B cell (primary cell): ENCODE results near the gene IGLL5. TPM values are rescaled to one million over a fixed set of nuclear protein-coding genes. Genes with fewer than 3 reads are reported as not detected.

Source experiments
- ATAC-seq: fragments of 200-7000 bp; cut with Tn5 transposase; one replicate; pipeline ENCODE4 v1.10.0; 2021; ENCODE audit warnings: low read depth, mild to moderate bottlenecking, moderate number of reproducible peaks, moderate library complexity
- CTCF ChIA-PET: fragments of 350-600 bp; sonication (Branson Sonifier 250); formaldehyde crosslinking; loops from one replicate; lab custom pipeline; 2021; ENCODE audit warnings: antibody characterized with exemption, inconsistent platforms; lab: Charles Lee
- POLR2A ChIA-PET: fragments of 350-600 bp; sonication (Branson Sonifier 250); formaldehyde crosslinking; loops from one replicate; lab custom pipeline; 2021; ENCODE audit warnings: antibody characterized with exemption; lab: Charles Lee
- DNase-seq: peaks from one replicate; pipeline ENCODE4 v3.0.0; 2013
- H2AFZ ChIP-seq: 2 replicates; pipeline ENCODE4 v1.6.1; 2012; ENCODE audit warnings: mild to moderate bottlenecking, low read depth, low read length; ENCODE audit not compliant: insufficient read depth, poor library complexity, severe bottlenecking
- H3K27ac ChIP-seq, 2 donors: 1 replicate in 1 of 2; 2 replicates in 1 of 2; pipeline ENCODE4 v1.5.1; 2012 to 2013; ENCODE audit warnings: low read length in 2 of 2, mild to moderate bottlenecking in 2 of 2, moderate library complexity in 1 of 2
- H3K27me3 ChIP-seq, 4 experiments: fragments of 200-600 bp in 1 of 4; sonication (generic) in 1 of 4; replicated peaks in 1 of 4; 1 replicate in 2 of 4; 2 replicates in 2 of 4; pipeline versions ENCODE4 v1.6.1 to v1.7.0; 2013 to 2016; ENCODE audit warnings: low read length in 3 of 4, mild to moderate bottlenecking in 2 of 4, mixed read lengths in 1 of 4, moderate library complexity in 1 of 4; ENCODE audit not compliant: insufficient read depth in 4 of 4, control insufficient read depth in 3 of 4; ENCODE audit errors: control extremely low read depth in 1 of 4
- H3K36me3 ChIP-seq, 2 experiments: replicated peaks in 1 of 2; 1 replicate in 1 of 2; 2 replicates in 1 of 2; pipeline versions ENCODE4 v1.6.1 to v1.7.1; 2013; ENCODE audit warnings: low read length in 1 of 2; ENCODE audit not compliant: insufficient read depth in 2 of 2, control insufficient read depth in 1 of 2; ENCODE audit errors: control extremely low read depth in 1 of 2, extremely low read depth in 1 of 2
- H3K4me1 ChIP-seq, 2 donors: fragments of 200-600 bp in 1 of 2; sonication (generic) in 1 of 2; 1 replicate in 1 of 2; 2 replicates in 1 of 2; pipeline versions ENCODE4 v1.5.1 to v1.6.1; 2013 to 2017; ENCODE audit warnings: low read length in 2 of 2; ENCODE audit not compliant: control insufficient read depth in 2 of 2, insufficient read depth in 2 of 2
- H3K4me2 ChIP-seq: replicated peaks from 2 replicates; pipeline ENCODE3; 2012; ENCODE audit warnings: mild to moderate bottlenecking, low read depth, low read length; ENCODE audit not compliant: poor library complexity, severe bottlenecking
- H3K4me3 ChIP-seq, 5 experiments: fragments of 200-600 bp in 1 of 5; sonication (generic) in 1 of 5; 1 replicate in 3 of 5; 2 replicates in 2 of 5; pipeline versions ENCODE4 v1.5.1 to v1.7.0; 2011 to 2016; ENCODE audit warnings: low read length in 4 of 5, mild to moderate bottlenecking in 4 of 5, low read depth in 2 of 5, control low read depth in 1 of 5, moderate library complexity in 1 of 5; ENCODE audit not compliant: insufficient read depth in 1 of 5; ENCODE audit errors: control extremely low read depth in 1 of 5, extremely low read depth in 1 of 5
- H3K79me2 ChIP-seq: fragments of 200-600 bp; sonication (generic); one replicate; pipeline ENCODE4 v1.6.0; 2016; ENCODE audit warnings: low read length; ENCODE audit not compliant: control insufficient read depth, insufficient read depth
- H3K9ac ChIP-seq: fragments of 200-600 bp; sonication (generic); 2 replicates; pipeline ENCODE4 v1.6.1; 2017; ENCODE audit warnings: mild to moderate bottlenecking, low read length, moderate library complexity
- H3K9me3 ChIP-seq, 3 donors: one replicate each; pipeline versions ENCODE4 v1.6.1 to v1.7.1; 2013; ENCODE audit warnings: low read length in 2 of 3; ENCODE audit not compliant: control insufficient read depth in 2 of 3, insufficient read depth in 1 of 3; ENCODE audit errors: control extremely low read depth in 1 of 3
- H4K20me1 ChIP-seq: 2 replicates; pipeline ENCODE4 v1.6.0; 2012; ENCODE audit warnings: mild to moderate bottlenecking, low read length; ENCODE audit not compliant: insufficient read depth, control insufficient read depth, poor library complexity, severe bottlenecking
- H3K27ac Mint-ChIP-seq: one replicate; pipeline ENCODE4 v1.8.0; 2021; ENCODE audit warnings: mixed read lengths
- H3K27me3 Mint-ChIP-seq: one replicate; pipeline ENCODE4 v1.8.0; 2021; ENCODE audit warnings: mixed read lengths
- H3K4me1 Mint-ChIP-seq: one replicate; pipeline ENCODE4 v1.8.0; 2021; ENCODE audit warnings: mixed read lengths
- H3K4me3 Mint-ChIP-seq: one replicate; pipeline ENCODE4 v1.8.0; 2021; ENCODE audit warnings: mixed read lengths
- H3K9me3 Mint-ChIP-seq: one replicate; pipeline ENCODE4 v1.8.0; 2022; ENCODE audit warnings: mixed read lengths; ENCODE audit not compliant: insufficient read depth
- CTCF ChIP-seq: fragments of 200-600 bp; IDR thresholded peaks from one replicate; pipeline ENCODE4 v1.8.0; 2022; ENCODE audit warnings: antibody characterized with exemption, mild to moderate bottlenecking
- WGBS: methylation state at CpG from one replicate; pipeline ENCODE4 v1.1.5; 2013; ENCODE audit warnings: missing lambda C conversion rate; ENCODE audit not compliant: insufficient coverage; 5-methylcytosine and 5-hydroxymethylcytosine counted together
- intact Hi-C: fragments of 100-400 bp; cut with micrococcal nuclease; formaldehyde crosslinking; loops from one replicate; pipeline ENCODE4 v1.10.0; 2022
- polyA plus RNA-seq: library from polyadenylated mRNA; depleted of rRNA; stranded (reverse); fragments of >200 nt; gene quantifications from 2 replicates; pipeline ENCODE4 v1.2.3, GENCODE V29; 2012
- total RNA-seq, 2 donors: library from RNA; stranded (reverse); fragments of 120-200 nt in 1 of 2; gene quantifications; 1 replicate in 1 of 2; 2 replicates in 1 of 2; pipeline versions ENCODE4 v1.2.3 to v1.2.4, GENCODE V29; 2013 to 2022

IGLL5 gene
- total and polyA plus RNA-seq, 2 donors (not counting 1 experiment from before 2014, with no cell fraction given) = 39.8 to 365 TPM

- POLR2A ChIA-PET = interaction anchor here (1.0 to 2.5 kb wide), 2 partner anchors 26 to 33 kb away, joined by 6 to 10 read pairs; no protein-coding TSS in a partner anchor
Measured at GRCh38 chr22:22882033-22882717, 5.4 kb upstream of the IGLL5 start.

More at GRCh38 chr22:22882033-22882717, 5.4 kb upstream of the IGLL5 start:
- ATAC-seq (no peak), DNase-seq (peak; percentile 46)
- no peak overlapping the region for H3K9ac ChIP-seq
- intact Hi-C loops = loop anchor here (5.0 kb wide), 1 partner anchor 460 kb away; no protein-coding TSS in a partner anchor
- Mint-ChIP-seq H3K9me3 (no peaks in the 10 kb centered on the region), H3K4me1 (peaks cover 95% of the 10 kb centered on the region), H3K27me3 (peaks cover 2% of the 10 kb centered on the region), H3K4me3 (peak overlapping the region; percentile 56), H3K27ac (peak overlapping the region; percentile 53)
- peaks cover 0 to 78% (median 1%) of the 10 kb centered on the region in 3 donors for H3K9me3 ChIP-seq
- H3K27me3 ChIP-seq = peaks cover 0 to 6% (median 0%) of the 10 kb centered on the region in 4 experiments
- H4K20me1 ChIP-seq = no peaks in the 10 kb centered on the region
- no peak overlapping the region for H2AFZ ChIP-seq
- peaks cover 24% of the 10 kb centered on the region for H3K79me2 ChIP-seq
- peak overlapping the region; percentile 40 for H3K4me2 ChIP-seq
- no peaks in the 10 kb centered on the region for H3K36me3 ChIP-seq
- H3K4me3 ChIP-seq = no peak overlapping the region
- CTCF ChIA-PET = interaction anchor here (2.7 to 11.1 kb wide), 11 partner anchors 11 to 197 kb away, joined by 12 to 364 read pairs (median 55); no protein-coding TSS in a partner anchor
- TF ChIP-seq CTCF = no peak
- H3K4me1 ChIP-seq = peaks cover 90 to 93% of the 10 kb centered on the region in 2 donors
- 43% methylated on average over 1 of the region's 6 CpGs for WGBS
- H3K27ac ChIP-seq = no peak overlapping the region
